ENCODE data around the gene RAI1. TPM values are rescaled to one million over a fixed set of nuclear protein-coding genes. Genes with fewer than 3 reads are reported as not detected.

RAI1 gene
- total and polyA plus RNA-seq, 7 donors, result 1.8 to 31.9 (median 9.3) TPM

GRCh38 chr17:17748179-17748578, 66.9 kb downstream of the RAI1 start:
- Histone ChIP-seq H3K27ac (no peak overlapping the region), H3K4me3 (no peak overlapping the region), H3K4me1 (peaks cover 0 to 60% (median 44%) of the 10 kb centered on the region in 4 donors), H3K27me3 (no peaks in the 10 kb centered on the region), H3K36me3 (no peaks in the 10 kb centered on the region), H3K9me3 (no peaks in the 10 kb centered on the region)
- no peak for DNase-seq
- no peak for TF ChIP-seq CTCF (IDR thresholded peaks at IDR 0.05)
- TF ChIP-seq POLR2AphosphoS5 (IDR thresholded peaks at IDR 0.05), result no peak
- no peak for TF ChIP-seq EP300 (IDR thresholded peaks at IDR 0.05)
- TF ChIP-seq POLR2A (IDR thresholded peaks at IDR 0.05), result no peak
- intact Hi-C loops (cut with DNase I), result no loop called here
- 90 to 92% methylated on average over 3 of the region's 3 CpGs for WGBS, 2 donors

GRCh38 chr17:17748604-17749003, 67.3 kb downstream of the RAI1 start:
- no peak for TF ChIP-seq POLR2A (IDR thresholded peaks at IDR 0.05)
- DNase-seq, result no peak
- Histone ChIP-seq H3K4me3 (no peak overlapping the region), H3K9me3 (no peaks in the 10 kb centered on the region), H3K27me3 (no peaks in the 10 kb centered on the region), H3K4me1 (peaks cover 0 to 63% (median 47%) of the 10 kb centered on the region in 4 donors), H3K27ac (no peak overlapping the region), H3K36me3 (no peaks in the 10 kb centered on the region)
- WGBS, 2 donors, result 88 to 93% methylated on average over 8 of the region's 8 CpGs
- intact Hi-C loops (cut with DNase I), result no loop called here

- WGBS, 2 donors, result 79 to 90% methylated on average over 17 of the region's 17 CpGs
- H3K27ac ChIP-seq, result peak overlapping the region in 2 of 4 donors; percentile 26 to 79
- intact Hi-C loops (cut with DNase I), result no loop called here
- no peaks in the 10 kb centered on the region for H3K36me3 ChIP-seq
- no peak for TF ChIP-seq EP300 (IDR thresholded peaks at IDR 0.05)
- no peak for TF ChIP-seq CTCF (IDR thresholded peaks at IDR 0.05)
- no peak for DNase-seq
- no peak overlapping the region for H3K4me3 ChIP-seq
- H3K4me1 ChIP-seq, result peaks cover 0 to 66% (median 49%) of the 10 kb centered on the region in 4 donors
- H3K9me3 ChIP-seq, result no peaks in the 10 kb centered on the region
- no peaks in the 10 kb centered on the region for H3K27me3 ChIP-seq
These were observed 67.9 kb downstream of the RAI1 start for GRCh38 chr17:17749025-17749772.

GRCh38 chr17:17749921-17750320, 68.7 kb downstream of the RAI1 start:
- no peak for DNase-seq

GRCh38 chr17:17750881-17751280, 69.6 kb downstream of the RAI1 start:
- peaks cover 0 to 66% (median 54%) of the 10 kb centered on the region in 4 donors for H3K4me1 ChIP-seq
- no peaks in the 10 kb centered on the region for H3K9me3 ChIP-seq
- DNase-seq, result no peak
- peak overlapping the region; percentile 79 to 89 (median 88) for H3K27ac ChIP-seq
- H3K36me3 ChIP-seq, result no peaks in the 10 kb centered on the region
- intact Hi-C loops (cut with DNase I), result no loop called here
- no peak for TF ChIP-seq POLR2AphosphoS5 (IDR thresholded peaks at IDR 0.05)
- TF ChIP-seq CTCF (IDR thresholded peaks at IDR 0.05), result no peak
- WGBS, 2 donors, result 39 to 62% methylated on average over 8 of the region's 8 CpGs
- no peak overlapping the region for H3K4me3 ChIP-seq
- H3K27me3 ChIP-seq, result no peaks in the 10 kb centered on the region

More at GRCh38 chr17:17749921-17750320, 68.7 kb downstream of the RAI1 start:
- TF ChIP-seq CTCF (IDR thresholded peaks at IDR 0.05), result no peak
- TF ChIP-seq POLR2AphosphoS5 (IDR thresholded peaks at IDR 0.05), result no peak
- no peak for TF ChIP-seq POLR2A (IDR thresholded peaks at IDR 0.05)
- TF ChIP-seq EP300 (IDR thresholded peaks at IDR 0.05), result no peak
- 52 to 84% methylated on average over 6 of the region's 6 CpGs for WGBS, 2 donors
- H3K9me3 ChIP-seq, result no peaks in the 10 kb centered on the region
- H3K36me3 ChIP-seq, result no peaks in the 10 kb centered on the region
- H3K4me1 ChIP-seq, result peaks cover 0 to 66% (median 49%) of the 10 kb centered on the region in 4 donors
- H3K27ac ChIP-seq, result peak overlapping the region in 2 of 4 donors; percentile 26 to 79
- intact Hi-C loops (cut with DNase I), result no loop called here
- no peaks in the 10 kb centered on the region for H3K27me3 ChIP-seq
- H3K4me3 ChIP-seq, result no peak overlapping the region

Data from sigmoid colon (tissue), 7 donors.